ENCODE results near the gene ATXN10.

The ATXN10 gene

GRCh38 chr22:45763236-45763624, 91.6 kb downstream of the ATXN10 start:
- no peak for DNase-seq

GRCh38 chr22:45768490-45768889, 96.9 kb downstream of the ATXN10 start:
- DNase-seq: no peak

GRCh38 chr22:45769569-45770210, 98.1 kb downstream of the ATXN10 start:
- DNase-seq: no peak

GRCh38 chr22:45770506-45770905, 98.9 kb downstream of the ATXN10 start:
- no peak for DNase-seq

GRCh38 chr22:45771057-45771456, 99.4 kb downstream of the ATXN10 start:
- no peak for DNase-seq

- DNase-seq: no peak
Observed at GRCh38 chr22:45771711-45772110, 100.1 kb downstream of the ATXN10 start.

GRCh38 chr22:45772743-45773142, 101.1 kb downstream of the ATXN10 start:
- DNase-seq: no peak

GRCh38 chr22:45774001-45774670, 102.5 kb downstream of the ATXN10 start:
- no peak for DNase-seq

- no peak for DNase-seq
Observed at GRCh38 chr22:45775062-45775461, 103.4 kb downstream of the ATXN10 start.

GRCh38 chr22:45775569-45776312, 104.1 kb downstream of the ATXN10 start:
- DNase-seq: no peak

GRCh38 chr22:45776313-45776585, 104.6 kb downstream of the ATXN10 start:
- no peak for DNase-seq

GRCh38 chr22:45777046-45777851, 105.6 kb downstream of the ATXN10 start:
- DNase-seq: no peak

GRCh38 chr22:45777852-45778375, 106.3 kb downstream of the ATXN10 start:
- DNase-seq: no peak

GRCh38 chr22:45781459-45781858, 109.8 kb downstream of the ATXN10 start:
- no peak for DNase-seq

GRCh38 chr22:45781966-45782365, 110.3 kb downstream of the ATXN10 start:
- no peak for DNase-seq

GRCh38 chr22:45783021-45783420, 111.4 kb downstream of the ATXN10 start:
- DNase-seq: no peak

GRCh38 chr22:45783690-45784089, 112.1 kb downstream of the ATXN10 start:
- no peak for DNase-seq

GRCh38 chr22:45784357-45785277, 113.0 kb downstream of the ATXN10 start:
- no peak for DNase-seq

- no peak for DNase-seq
Observed at GRCh38 chr22:45785458-45785857, 113.8 kb downstream of the ATXN10 start.

GRCh38 chr22:45786726-45787125, 115.1 kb downstream of the ATXN10 start:
- no peak for DNase-seq

- no peak for DNase-seq
Observed at GRCh38 chr22:45787759-45788158, 116.1 kb downstream of the ATXN10 start.

GRCh38 chr22:45788522-45788921, 116.9 kb downstream of the ATXN10 start:
- no peak for DNase-seq
